ENCODE results near the gene SGPL1. TPM values are rescaled to one million over a fixed set of nuclear protein-coding genes. Genes with fewer than 3 reads are reported as not detected.
A peak's percentile ranks its signal among the peaks of the same experiment; 100 is the strongest.

The SGPL1 gene
- total RNA-seq, 1 experiment from 2014 or later: 127 TPM

GRCh38 chr10:70774810-70775678 is 40.7 kb upstream of the SGPL1 start:
- ChIA-PET POLR2A (no interaction called here), CTCF (interaction anchor here (1.4 kb wide), 1 partner anchor 16 kb away, joined by 4 read pairs; no protein-coding TSS in a partner anchor)
- Mint-ChIP-seq H3K9me3 (ENCODE audit: unreplicated experiment) (no peaks in the 10 kb centered on the region), H3K4me3 (ENCODE audit: unreplicated experiment) (no peak overlapping the region), H3K4me1 (ENCODE audit: low read depth, unreplicated experiment) (no peaks in the 10 kb centered on the region), H3K36me3 (ENCODE audit: insufficient read depth, unreplicated experiment) (no peaks in the 10 kb centered on the region), H3K27me3 (ENCODE audit: insufficient read depth, unreplicated experiment) (no peaks in the 10 kb centered on the region), H3K27ac (ENCODE audit: unreplicated experiment) (no peak overlapping the region)
- intact Hi-C loops (cut with micrococcal nuclease; ENCODE audit: unreplicated experiment): no loop called here
- TF ChIP-seq, protein P1, sequence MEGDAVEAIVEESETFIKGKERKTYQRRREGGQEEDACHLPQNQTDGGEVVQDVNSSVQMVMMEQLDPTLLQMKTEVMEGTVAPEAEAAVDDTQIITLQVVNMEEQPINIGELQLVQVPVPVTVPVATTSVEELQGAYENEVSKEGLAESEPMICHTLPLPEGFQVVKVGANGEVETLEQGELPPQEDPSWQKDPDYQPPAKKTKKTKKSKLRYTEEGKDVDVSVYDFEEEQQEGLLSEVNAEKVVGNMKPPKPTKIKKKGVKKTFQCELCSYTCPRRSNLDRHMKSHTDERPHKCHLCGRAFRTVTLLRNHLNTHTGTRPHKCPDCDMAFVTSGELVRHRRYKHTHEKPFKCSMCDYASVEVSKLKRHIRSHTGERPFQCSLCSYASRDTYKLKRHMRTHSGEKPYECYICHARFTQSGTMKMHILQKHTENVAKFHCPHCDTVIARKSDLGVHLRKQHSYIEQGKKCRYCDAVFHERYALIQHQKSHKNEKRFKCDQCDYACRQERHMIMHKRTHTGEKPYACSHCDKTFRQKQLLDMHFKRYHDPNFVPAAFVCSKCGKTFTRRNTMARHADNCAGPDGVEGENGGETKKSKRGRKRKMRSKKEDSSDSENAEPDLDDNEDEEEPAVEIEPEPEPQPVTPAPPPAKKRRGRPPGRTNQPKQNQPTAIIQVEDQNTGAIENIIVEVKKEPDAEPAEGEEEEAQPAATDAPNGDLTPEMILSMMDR (IDR thresholded peaks at IDR 0.05; ENCODE audit: insufficient read depth in 1 of 2, low read depth in 1 of 2, low read length in 1 of 2, severe bottlenecking in 1 of 2, unreplicated experiment in 1 of 2): no peak
- Histone ChIP-seq H3K27me3 (replicated peaks; ENCODE audit: control insufficient read depth, insufficient read depth, low read length) (no peaks in the 10 kb centered on the region), H3K9me3 (no peaks in the 10 kb centered on the region), H3K4me1 (peaks cover 16% of the 10 kb centered on the region), H3K4me3 (ENCODE audit: low read depth, low read length) (no peak overlapping the region), H3K36me3 (ENCODE audit: control insufficient read depth, insufficient read depth, low read length) (no peaks in the 10 kb centered on the region)
- DNase-seq: peak in 1 of 2 experiments; percentile 38
- BruUV-seq (replicated peaks): no TSS peak

DNA sequence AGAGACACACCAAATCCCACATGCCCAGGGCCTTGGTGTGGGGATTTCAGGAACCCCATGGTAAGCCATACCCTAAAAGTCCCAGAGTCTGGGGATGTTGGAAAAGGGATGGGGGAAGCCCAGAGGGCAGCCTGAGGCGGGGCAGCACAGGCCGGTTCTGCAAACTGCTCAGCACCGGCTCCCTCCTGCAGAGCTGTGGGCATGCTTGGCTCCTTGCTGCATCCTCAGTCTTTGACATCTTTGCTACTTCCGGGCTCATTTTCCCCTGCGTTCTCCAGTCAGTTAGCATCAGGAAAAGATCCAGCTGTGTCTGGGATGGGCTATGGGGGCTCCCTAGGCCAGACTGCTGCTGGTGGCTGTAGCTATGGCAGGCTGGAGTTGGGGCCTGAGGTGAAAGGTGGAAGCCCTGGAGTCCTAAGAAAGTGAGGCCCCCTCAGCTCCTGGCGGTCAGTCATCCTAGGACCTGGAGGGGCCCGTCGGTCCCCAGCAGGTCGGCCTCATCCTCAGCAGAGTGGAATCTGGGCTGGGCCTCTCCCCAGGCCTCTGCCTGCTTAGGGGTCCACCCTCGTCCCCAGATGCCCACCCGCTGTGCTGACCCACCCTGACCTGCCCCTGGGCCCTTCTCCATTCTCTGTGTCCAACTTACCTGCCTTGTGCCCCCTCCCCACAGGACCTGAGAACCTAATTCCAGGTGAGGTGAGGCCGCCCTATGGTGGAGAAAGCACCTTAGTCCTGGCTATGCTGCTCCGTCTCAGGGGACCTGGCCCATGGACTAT is 39.9 kb upstream of the SGPL1 start:
- Mint-ChIP-seq H3K27me3 (ENCODE audit: insufficient read depth, unreplicated experiment) (no peaks in the 10 kb centered on the region), H3K4me1 (ENCODE audit: low read depth, unreplicated experiment) (no peaks in the 10 kb centered on the region), H3K9me3 (ENCODE audit: unreplicated experiment) (no peaks in the 10 kb centered on the region), H3K36me3 (ENCODE audit: insufficient read depth, unreplicated experiment) (no peaks in the 10 kb centered on the region), H3K4me3 (ENCODE audit: unreplicated experiment) (no peak overlapping the region), H3K27ac (ENCODE audit: unreplicated experiment) (no peak overlapping the region)
- ChIA-PET CTCF (interaction anchor here (1.4 kb wide), 1 partner anchor 17 kb away, joined by 4 read pairs; no protein-coding TSS in a partner anchor), POLR2A (no interaction called here)
- H3K9me3 ChIP-seq: no peaks in the 10 kb centered on the region
- no peaks in the 10 kb centered on the region for H3K27me3 ChIP-seq (replicated peaks; ENCODE audit: control insufficient read depth, insufficient read depth, low read length)
- no TSS peak for BruUV-seq (replicated peaks)
- H3K4me1 ChIP-seq: peaks cover 16% of the 10 kb centered on the region
- DNase-seq: no peak
- no peak overlapping the region for H3K4me3 ChIP-seq (ENCODE audit: low read depth, low read length)
- no peaks in the 10 kb centered on the region for H3K36me3 ChIP-seq (ENCODE audit: control insufficient read depth, insufficient read depth, low read length)
- intact Hi-C loops (cut with micrococcal nuclease; ENCODE audit: unreplicated experiment): no loop called here
- TF ChIP-seq, protein P1 (IDR thresholded peaks at IDR 0.05; ENCODE audit: insufficient read depth in 1 of 2, low read depth in 1 of 2, low read length in 1 of 2, severe bottlenecking in 1 of 2, unreplicated experiment in 1 of 2): no peak

GRCh38 chr10:70776455-70777005 is 39.2 kb upstream of the SGPL1 start:
- Mint-ChIP-seq H3K36me3 (ENCODE audit: insufficient read depth, unreplicated experiment) (no peaks in the 10 kb centered on the region), H3K27ac (ENCODE audit: unreplicated experiment) (no peak overlapping the region), H3K9me3 (ENCODE audit: unreplicated experiment) (no peaks in the 10 kb centered on the region), H3K27me3 (ENCODE audit: insufficient read depth, unreplicated experiment) (no peaks in the 10 kb centered on the region), H3K4me3 (ENCODE audit: unreplicated experiment) (no peak overlapping the region), H3K4me1 (ENCODE audit: low read depth, unreplicated experiment) (no peaks in the 10 kb centered on the region)
- DNase-seq: peak in 1 of 2 experiments; percentile 36
- H3K9me3 ChIP-seq: no peaks in the 10 kb centered on the region
- BruUV-seq (replicated peaks): no TSS peak
- peaks cover 16% of the 10 kb centered on the region for H3K4me1 ChIP-seq
- intact Hi-C loops (cut with micrococcal nuclease; ENCODE audit: unreplicated experiment): no loop called here
- H3K36me3 ChIP-seq (ENCODE audit: control insufficient read depth, insufficient read depth, low read length): no peaks in the 10 kb centered on the region
- H3K27me3 ChIP-seq (replicated peaks; ENCODE audit: control insufficient read depth, insufficient read depth, low read length): no peaks in the 10 kb centered on the region
- TF ChIP-seq, protein P1 (IDR thresholded peaks at IDR 0.05; ENCODE audit: insufficient read depth in 1 of 2, low read depth in 1 of 2, low read length in 1 of 2, severe bottlenecking in 1 of 2, unreplicated experiment in 1 of 2): no peak
- ChIA-PET POLR2A (no interaction called here), CTCF (interaction anchor here (2.3 kb wide), 1 partner anchor 15 kb away, joined by 10 read pairs; no protein-coding TSS in a partner anchor)
- H3K4me3 ChIP-seq (ENCODE audit: low read depth, low read length): no peak overlapping the region

Measured in Caco-2 (cell line).